Kidney (tissue), 14 donors: ENCODE data around the gene DCAKD. TPM values are rescaled to one million over a fixed set of nuclear protein-coding genes. Genes with fewer than 3 reads are reported as not detected.

Experiments
- DNase-seq, 5 donors: peaks; one replicate each; pipeline ENCODE4 v3.0.0-alpha.2; 2013 to 2020
- FAIRE-seq: peaks from 2 replicates; lab custom pipeline; 2012; peaks lifted over from hg19 to GRCh38; lab: Jason Lieb, UNC
- H3K27ac ChIP-seq, 2 donors: one replicate each; pipeline ENCODE4 v1.7.0; 2013; ENCODE audit warnings: low read depth in 2 of 2, low read length in 2 of 2, inconsistent platforms in 1 of 2
- H3K27me3 ChIP-seq: one replicate; pipeline ENCODE4 v1.7.1; 2013; ENCODE audit warnings: low read length, inconsistent platforms; ENCODE audit not compliant: control insufficient read depth, insufficient read depth
- H3K36me3 ChIP-seq, 3 donors: one replicate each; pipeline versions ENCODE4 v1.7.0 to v1.7.1; 2013; ENCODE audit warnings: low read length in 3 of 3, control low read depth in 1 of 3, inconsistent platforms in 1 of 3; ENCODE audit not compliant: insufficient read depth in 3 of 3, control insufficient read depth in 2 of 3
- H3K4me1 ChIP-seq, 3 donors: one replicate each; pipeline versions ENCODE4 v1.7.0 to v1.7.1; 2013; ENCODE audit warnings: low read length in 3 of 3, inconsistent platforms in 1 of 3, low read depth in 1 of 3; ENCODE audit not compliant: control insufficient read depth in 2 of 3, insufficient read depth in 2 of 3
- H3K4me3 ChIP-seq, 3 donors: one replicate each; pipeline versions ENCODE4 v1.7.0 to v1.8.1; 2013; ENCODE audit warnings: low read length in 3 of 3, control low read depth in 1 of 3, inconsistent platforms in 1 of 3
- H3K9ac ChIP-seq, 3 donors: one replicate each; pipeline versions ENCODE4 v1.7.0 to v1.7.1; 2013; ENCODE audit warnings: low read length in 3 of 3, control low read depth in 1 of 3, inconsistent platforms in 1 of 3
- H3K9me3 ChIP-seq, 3 donors: one replicate each; pipeline versions ENCODE4 v1.7.0 to v1.7.1; 2013; ENCODE audit warnings: low read length in 3 of 3, control low read depth in 1 of 3, inconsistent platforms in 1 of 3; ENCODE audit not compliant: control insufficient read depth in 2 of 3, insufficient read depth in 1 of 3
- intact Hi-C: fragments of 100-400 bp; cut with DNase I; formaldehyde crosslinking; loops from one replicate; pipeline ENCODE4 v1.11.1; 2022
- polyA plus RNA-seq: library from polyadenylated mRNA; stranded (reverse); fragments of 350-450 nt; fragmentation: Illumina TruSeq; extraction: RNeasy Lipid Tissue Mini Kit (QIAGEN cat#74804); gene quantifications from one replicate; pipeline ENCODE4 v1.2.3, GENCODE V29; 2014; ENCODE audit warnings: low read depth, low replicate concordance; ENCODE audit not compliant: insufficient read depth
- total RNA-seq: library from RNA; stranded (reverse); fragmentation: NEBNext Ultra II Directional; extraction: Animal tissue kit (Norgen Biotek cat#: 25700); gene quantifications from one replicate; pipeline ENCODE4 v1.2.1, GENCODE V29; 2021
- TF ChIP-seq, protein P1 (sequence below): IDR thresholded peaks from 3 replicates; pipeline ENCODE4 v1.5.1; 2012; ENCODE audit warnings: mild to moderate bottlenecking, moderate library complexity, borderline replicate concordance; ENCODE audit not compliant: insufficient read depth; ENCODE audit errors: extremely low read depth
- donor health status: control.
- donor health status: control.
- donor health status: control.
- donor health status: control.
- donor health status: control.
- donor health status: DM: yes; HTN: yes; CAD: no.
- donor health status: Normal renal cell carcinoma (clear cell type).

DCAKD gene
- total and polyA plus RNA-seq, 2 donors from 2014 or later, result 27.5 to 34.9 TPM

DNA sequence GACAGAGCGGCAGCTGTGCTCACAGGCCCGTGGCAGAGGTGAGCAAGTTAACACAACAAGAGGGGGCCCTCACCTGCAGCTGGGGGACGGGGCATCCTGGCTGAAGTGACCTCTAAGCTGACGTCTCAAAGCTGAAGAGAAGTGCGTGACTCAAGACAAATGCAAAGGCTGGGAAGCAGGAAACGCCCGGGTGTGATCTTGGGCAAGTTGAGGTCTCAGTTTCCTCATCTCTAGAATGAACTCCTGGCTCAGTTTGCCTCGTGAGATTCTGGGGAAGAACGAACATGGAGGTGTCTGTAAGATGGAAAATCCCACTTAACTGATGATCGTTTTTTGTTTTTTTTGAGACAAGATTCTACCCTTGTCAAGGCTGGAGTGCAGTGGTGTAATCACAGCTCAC lies 43.2 kb downstream of the DCAKD start:
- no peaks in the 10 kb centered on the region for H3K4me1 ChIP-seq
- no peaks in the 10 kb centered on the region for H3K9me3 ChIP-seq
- H3K27ac ChIP-seq, result no peak overlapping the region
- DNase-seq (no peak), FAIRE-seq (no peak)
- no peak overlapping the region for H3K9ac ChIP-seq
- no peaks in the 10 kb centered on the region for H3K36me3 ChIP-seq
- H3K4me3 ChIP-seq, result no peak overlapping the region
- intact Hi-C loops, result no loop called here
- H3K27me3 ChIP-seq, result no peaks in the 10 kb centered on the region
- TF ChIP-seq, protein P1, sequence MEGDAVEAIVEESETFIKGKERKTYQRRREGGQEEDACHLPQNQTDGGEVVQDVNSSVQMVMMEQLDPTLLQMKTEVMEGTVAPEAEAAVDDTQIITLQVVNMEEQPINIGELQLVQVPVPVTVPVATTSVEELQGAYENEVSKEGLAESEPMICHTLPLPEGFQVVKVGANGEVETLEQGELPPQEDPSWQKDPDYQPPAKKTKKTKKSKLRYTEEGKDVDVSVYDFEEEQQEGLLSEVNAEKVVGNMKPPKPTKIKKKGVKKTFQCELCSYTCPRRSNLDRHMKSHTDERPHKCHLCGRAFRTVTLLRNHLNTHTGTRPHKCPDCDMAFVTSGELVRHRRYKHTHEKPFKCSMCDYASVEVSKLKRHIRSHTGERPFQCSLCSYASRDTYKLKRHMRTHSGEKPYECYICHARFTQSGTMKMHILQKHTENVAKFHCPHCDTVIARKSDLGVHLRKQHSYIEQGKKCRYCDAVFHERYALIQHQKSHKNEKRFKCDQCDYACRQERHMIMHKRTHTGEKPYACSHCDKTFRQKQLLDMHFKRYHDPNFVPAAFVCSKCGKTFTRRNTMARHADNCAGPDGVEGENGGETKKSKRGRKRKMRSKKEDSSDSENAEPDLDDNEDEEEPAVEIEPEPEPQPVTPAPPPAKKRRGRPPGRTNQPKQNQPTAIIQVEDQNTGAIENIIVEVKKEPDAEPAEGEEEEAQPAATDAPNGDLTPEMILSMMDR, result no peak

DNA sequence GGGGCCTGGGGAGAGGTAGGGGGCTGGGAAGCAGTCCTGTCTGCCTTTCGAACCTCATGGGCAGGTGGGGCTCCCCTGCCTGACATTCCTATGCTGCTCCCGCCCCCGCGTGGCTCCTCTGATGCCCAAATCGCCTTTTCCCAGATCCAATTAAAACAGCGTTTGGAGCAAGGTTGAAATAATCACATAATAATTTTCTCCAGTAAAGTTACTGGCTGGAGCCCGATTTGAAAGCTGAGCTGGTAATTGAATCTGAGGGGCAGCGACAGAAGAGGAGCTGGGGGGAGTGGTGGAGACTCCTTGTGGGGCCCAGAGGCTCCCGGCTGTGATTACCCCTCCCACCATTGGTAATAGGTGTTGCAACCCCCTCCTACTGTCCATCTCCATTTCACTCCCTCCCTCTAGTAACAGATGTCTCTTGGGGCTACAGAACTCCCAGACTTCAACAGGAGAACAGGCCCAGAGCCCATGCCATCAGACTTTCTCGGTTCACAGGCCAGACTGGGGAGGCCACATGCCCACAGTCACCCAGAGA lies 44.4 kb downstream of the DCAKD start:
- Histone ChIP-seq H3K27ac (no peak overlapping the region), H3K4me3 (no peak overlapping the region), H3K4me1 (no peaks in the 10 kb centered on the region), H3K9me3 (no peaks in the 10 kb centered on the region), H3K27me3 (no peaks in the 10 kb centered on the region), H3K9ac (no peak overlapping the region), H3K36me3 (no peaks in the 10 kb centered on the region)
- TF ChIP-seq, protein P1, result no peak
- DNase-seq (peak in 4 of 5 donors; percentile 71 to 85 (median 73)), FAIRE-seq (no peak)
- intact Hi-C loops, result no loop called here

DNA sequence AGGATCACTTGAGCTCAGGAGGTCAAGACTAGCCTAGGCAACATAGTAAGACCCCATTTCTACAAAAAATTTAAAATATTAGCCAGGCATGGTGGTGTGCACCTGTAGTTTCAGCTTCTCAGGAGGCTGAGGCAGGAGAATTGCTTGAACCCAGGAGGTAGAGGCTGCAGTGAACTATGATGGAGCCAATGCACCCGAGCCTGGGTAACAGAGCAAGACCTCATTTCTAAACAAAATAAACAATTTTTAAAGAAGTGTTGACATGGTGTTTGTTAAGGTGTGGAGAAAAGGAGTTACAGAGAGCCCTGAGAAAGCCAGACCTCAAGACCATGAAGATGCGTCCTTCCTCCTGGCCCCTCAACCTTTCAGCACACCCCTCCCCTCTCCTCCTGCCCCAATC lies 45.7 kb downstream of the DCAKD start:
- DNase-seq (no peak), FAIRE-seq (no peak)
- H3K27me3 ChIP-seq, result no peaks in the 10 kb centered on the region
- TF ChIP-seq, protein P1, result no peak
- intact Hi-C loops, result no loop called here
- no peaks in the 10 kb centered on the region for H3K9me3 ChIP-seq
- H3K27ac ChIP-seq, result no peak overlapping the region
- no peaks in the 10 kb centered on the region for H3K36me3 ChIP-seq
- H3K4me1 ChIP-seq, result no peaks in the 10 kb centered on the region
- no peak overlapping the region for H3K4me3 ChIP-seq
- H3K9ac ChIP-seq, result no peak overlapping the region

DNA sequence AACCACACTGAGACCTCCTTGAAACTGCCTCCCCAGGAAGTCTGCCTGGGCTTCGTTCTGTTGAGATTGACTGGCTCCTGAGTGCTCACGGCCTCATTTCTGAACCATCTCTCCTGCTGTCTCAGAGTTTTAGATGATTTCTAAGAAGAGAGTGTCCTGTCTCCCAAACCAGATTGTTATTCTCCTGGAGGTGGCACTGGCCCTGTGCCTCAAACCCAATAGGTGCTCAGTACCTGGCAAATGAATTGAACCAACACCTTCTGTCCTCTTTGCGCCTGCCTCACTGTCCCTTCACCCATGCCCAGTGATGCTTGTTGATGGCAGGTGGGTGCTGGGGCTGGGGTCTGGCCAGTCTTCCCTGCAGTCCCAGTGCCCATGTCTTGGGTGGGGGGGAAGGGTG lies 47.0 kb downstream of the DCAKD start:
- intact Hi-C loops, result no loop called here
- Histone ChIP-seq H3K36me3 (no peaks in the 10 kb centered on the region), H3K27me3 (no peaks in the 10 kb centered on the region), H3K9me3 (peaks cover 0 to 3% (median 0%) of the 10 kb centered on the region in 3 donors), H3K9ac (no peak overlapping the region), H3K4me3 (no peak overlapping the region), H3K4me1 (no peaks in the 10 kb centered on the region), H3K27ac (no peak overlapping the region)
- no peak for FAIRE-seq
- TF ChIP-seq, protein P1, result no peak
- no peak for DNase-seq
